ENCODE results near the gene LSAMP. TPM values are rescaled to one million over a fixed set of nuclear protein-coding genes. Genes with fewer than 3 reads are reported as not detected.

Gene LSAMP
- total and polyA plus RNA-seq, 9 of the 15 experiments (the other 6 are each of a cell fraction or from before 2014, with no cell fraction given), result 0.09 to 0.11 TPM; not detected in 7

GRCh38 chr3:116276675-116277074 is 168.6 kb downstream of the LSAMP start (continued):
- TF ChIP-seq ZBTB40 (IDR thresholded peaks at IDR 0.05), result no peak
- TF ChIP-seq ZBTB40 (CRISPR knock-in tag; IDR thresholded peaks at IDR 0.05), result no peak
